ENCODE data around the gene GADD45G. TPM values are rescaled to one million over a fixed set of nuclear protein-coding genes. Genes with fewer than 3 reads are reported as not detected.

GADD45G gene
- total RNA-seq, 1 experiment from 2014 or later: 7.7 TPM

- H3K27ac Mint-ChIP-seq: no peak overlapping the region
- DNase-seq: peak; percentile 20
- Histone ChIP-seq H3T11ph (ENCODE audit: low read length) (no peak overlapping the region), H3K4ac (ENCODE audit: low read depth, low read length) (no peak overlapping the region), H3K23ac (ENCODE audit: insufficient read length, low read depth, low read length) (no peak overlapping the region), H3K27ac (ENCODE audit: insufficient read length, low read depth, low read length) (no peak overlapping the region), H4K5ac (ENCODE audit: insufficient read length, low read depth, low read length) (no peak overlapping the region), H4K91ac (ENCODE audit: insufficient read length, low read depth, low read length) (no peak overlapping the region), H3K4me2 (ENCODE audit: insufficient read depth, insufficient read length, low read length) (no peak overlapping the region), H3K79me2 (ENCODE audit: insufficient read depth, low read length) (no peaks in the 10 kb centered on the region), H2BK15ac (ENCODE audit: low read depth, low read length) (no peak overlapping the region), H3K56ac (ENCODE audit: insufficient read length, low read depth, low read length) (no peak overlapping the region), H3K18ac (ENCODE audit: insufficient read length, low read depth, low read length) (no peak overlapping the region), H2BK5ac (ENCODE audit: insufficient read length, low read length) (no peak overlapping the region), H3K79me1 (ENCODE audit: insufficient read depth, low read depth, low read length, poor library complexity, severe bottlenecking) (no peaks in the 10 kb centered on the region), H2BK20ac (ENCODE audit: low read depth, low read length, poor library complexity, severe bottlenecking) (no peak overlapping the region), H3K23me2 (ENCODE audit: insufficient read length, low read depth, low read length, poor library complexity, severe bottlenecking) (peaks cover 6% of the 10 kb centered on the region), H2AK5ac (ENCODE audit: insufficient read length, low read length) (no peak overlapping the region), H4K20me1 (ENCODE audit: control insufficient read depth, insufficient read depth, insufficient read length) (no peaks in the 10 kb centered on the region), H4K8ac (replicated peaks; ENCODE audit: insufficient read length, low read depth, low read length) (no peak overlapping the region), H3K4me1 (ENCODE audit: insufficient read depth, low read length) (no peaks in the 10 kb centered on the region), H2BK12ac (ENCODE audit: insufficient read length, low read depth, low read length) (no peak overlapping the region), H2BK120ac (ENCODE audit: low read depth, low read length, poor library complexity, severe bottlenecking) (no peak overlapping the region), H3K27me3 (ENCODE audit: insufficient read depth, low read length) (no peaks in the 10 kb centered on the region), H3K14ac (ENCODE audit: insufficient read depth, low read length) (no peak overlapping the region), H3K9me3 (ENCODE audit: control insufficient read depth, low read depth, low read length) (no peaks in the 10 kb centered on the region), H2AFZ (ENCODE audit: low read length) (no peak overlapping the region), H3K9ac (ENCODE audit: extremely low read depth, insufficient read length, low read length) (no peak overlapping the region)
- no peaks in the 10 kb centered on the region for H3K36me3 Mint-ChIP-seq (ENCODE audit: insufficient read depth in 1 of 3, low read depth in 3 of 3)
- no peak for TF ChIP-seq CTCF (conservative IDR thresholded peaks at IDR 0.05)
- H3K4me3 Mint-ChIP-seq: no peak overlapping the region
- H3K9me3 Mint-ChIP-seq: no peaks in the 10 kb centered on the region
- WGBS (ENCODE audit: extremely low coverage, insufficient read length, low lambda C conversion rate): no CpG with 5 or more reads among the region's 10 CpGs
- H3K4me1 Mint-ChIP-seq: peaks cover 11 to 18% of the 10 kb centered on the region in 2 experiments
- H3K27me3 Mint-ChIP-seq (ENCODE audit: low read depth): peaks cover 30% of the 10 kb centered on the region
Measured at GRCh38 chr9:89598926-89599325, 5.9 kb upstream of the GADD45G start.
